K562 (cell line): Measurements from ENCODE around the gene ZNF584. TPM values are rescaled to one million over a fixed set of nuclear protein-coding genes. Genes with fewer than 3 reads are reported as not detected.
A peak's percentile ranks its signal among the peaks of the same experiment; 100 is the strongest.

Experiments used
- BRF1 ChIP-seq: IDR thresholded peaks from 3 replicates; pipeline ENCODE4 v1.6.1; 2011; ENCODE audit warnings: borderline replicate concordance, mild to moderate bottlenecking; ENCODE audit not compliant: insufficient read length; ENCODE audit errors: extremely low read depth
- CBFA2T3 ChIP-seq: fragments of 450-650 bp; IDR thresholded peaks from 2 replicates; pipeline ENCODE4 v1.6.1; 2017
- ELF4 ChIP-seq: fragments of 450-650 bp; formaldehyde crosslinking; IDR thresholded peaks from 2 replicates; pipeline ENCODE4 v1.4.0; 2022; ENCODE audit warnings: missing genetic modification characterization
- JUND ChIP-seq, 2 experiments: IDR thresholded peaks; 2 replicates in 1 of 2; 3 replicates in 1 of 2; pipeline ENCODE4 v1.6.1; 2011; ENCODE audit warnings: borderline replicate concordance in 2 of 2, low read depth in 2 of 2, low read length in 2 of 2, improper control_type of control experiment in 1 of 2, missing biosample characterization in 1 of 2, missing genetic modification characterization in 1 of 2, missing genetic modification reagents in 1 of 2
- NEUROD1 ChIP-seq: fragments of 150-350 bp; IDR thresholded peaks from 2 replicates; pipeline ENCODE4 v1.6.1; 2014; ENCODE audit warnings: borderline replicate concordance, low read length, low read depth; ENCODE audit not compliant: partially characterized antibody
- NR2C2 ChIP-seq, 2 experiments: fragments of 200-800 bp in 1 of 2; sonication (Bioruptor generic) in 1 of 2; sonication (generic) in 1 of 2; formaldehyde crosslinking in 1 of 2; IDR thresholded peaks; 2 replicates each; pipeline versions ENCODE4 v1.6.1 to v1.8.0; 2016 to 2022; ENCODE audit warnings: mild to moderate bottlenecking in 1 of 2, missing compliant biosample characterization in 1 of 2, missing genetic modification characterization in 1 of 2, missing genetic modification reagents in 1 of 2
- NRF1 ChIP-seq, 2 experiments: fragments of 450-650 bp; IDR thresholded peaks in 1 of 2; conservative IDR thresholded peaks in 1 of 2; 2 replicates each; pipeline ENCODE4 v1.6.1; 2014; ENCODE audit warnings: mild to moderate bottlenecking in 2 of 2
- RFX1 ChIP-seq: fragments of 450-650 bp; IDR thresholded peaks from 2 replicates; pipeline ENCODE4 v1.6.1; 2016; ENCODE audit warnings: mild to moderate bottlenecking, moderate library complexity
- ZBTB1 ChIP-seq: sonication (generic); formaldehyde crosslinking; IDR thresholded peaks from 2 replicates; pipeline ENCODE4 v1.8.1; 2023; ENCODE audit warnings: missing genetic modification reagents, low read depth, mild to moderate bottlenecking, borderline replicate concordance
- ZNF77 ChIP-seq: fragments of 250-450 bp; sonication (Bioruptor Pico); IDR thresholded peaks from 2 replicates; pipeline ENCODE4 v1.5.0; 2020
- polyA plus RNA-seq, 8 experiments: library from polyadenylated mRNA; depleted of rRNA in 4 of 8; stranded (reverse) in 5 of 8; unstranded in 3 of 8; fragments of >200 nt; fragmentation: Nextera tagmentation in 2 of 8; fragmentation: Illumina TruSeq in 1 of 8; extraction: Ambion mirVana in 2 of 8; extraction: Trizol in 1 of 8; gene quantifications; 2 replicates each; pipeline versions ENCODE4 v1.2.1 to v1.2.3, GENCODE V29; 2011 to 2014; ENCODE audit warnings: inconsistent platforms in 1 of 8, missing spikeins in 1 of 8
- total RNA-seq, 7 experiments: library from RNA; depleted of rRNA in 6 of 7; stranded (reverse); fragments of >200 nt in 6 of 7; fragmentation: Illumina TruSeq in 2 of 7; extraction: Trizol in 2 of 7; gene quantifications; 2 replicates each; pipeline versions ENCODE4 v1.2.1 to v1.2.3, GENCODE V29; 2011 to 2021; ENCODE audit warnings: low replicate concordance in 1 of 7
- TF ChIP-seq, protein P1 (sequence below): IDR thresholded peaks from 3 replicates; pipeline ENCODE4 v1.6.1; 2011; ENCODE audit warnings: borderline replicate concordance, mild to moderate bottlenecking, moderate library complexity; ENCODE audit not compliant: insufficient read length; ENCODE audit errors: extremely low read depth
- TF ChIP-seq, protein P2 (sequence below): fragments of 250-450 bp; sonication (Bioruptor Pico); IDR thresholded peaks from 2 replicates; pipeline ENCODE4 v1.4.0; 2020; ENCODE audit warnings: mild to moderate bottlenecking, moderate library complexity
- TF ChIP-seq, protein P3 (sequence below): IDR thresholded peaks from 2 replicates; pipeline ENCODE4 v1.6.1; 2011; ENCODE audit not compliant: insufficient read length; ENCODE audit errors: extremely low read depth

Gene ZNF584
- total and polyA plus RNA-seq, 9 of the 15 experiments (the other 6 are each of a cell fraction or from before 2014, with no cell fraction given), result 5.8 to 43.4 (median 24.6) TPM

DNA sequence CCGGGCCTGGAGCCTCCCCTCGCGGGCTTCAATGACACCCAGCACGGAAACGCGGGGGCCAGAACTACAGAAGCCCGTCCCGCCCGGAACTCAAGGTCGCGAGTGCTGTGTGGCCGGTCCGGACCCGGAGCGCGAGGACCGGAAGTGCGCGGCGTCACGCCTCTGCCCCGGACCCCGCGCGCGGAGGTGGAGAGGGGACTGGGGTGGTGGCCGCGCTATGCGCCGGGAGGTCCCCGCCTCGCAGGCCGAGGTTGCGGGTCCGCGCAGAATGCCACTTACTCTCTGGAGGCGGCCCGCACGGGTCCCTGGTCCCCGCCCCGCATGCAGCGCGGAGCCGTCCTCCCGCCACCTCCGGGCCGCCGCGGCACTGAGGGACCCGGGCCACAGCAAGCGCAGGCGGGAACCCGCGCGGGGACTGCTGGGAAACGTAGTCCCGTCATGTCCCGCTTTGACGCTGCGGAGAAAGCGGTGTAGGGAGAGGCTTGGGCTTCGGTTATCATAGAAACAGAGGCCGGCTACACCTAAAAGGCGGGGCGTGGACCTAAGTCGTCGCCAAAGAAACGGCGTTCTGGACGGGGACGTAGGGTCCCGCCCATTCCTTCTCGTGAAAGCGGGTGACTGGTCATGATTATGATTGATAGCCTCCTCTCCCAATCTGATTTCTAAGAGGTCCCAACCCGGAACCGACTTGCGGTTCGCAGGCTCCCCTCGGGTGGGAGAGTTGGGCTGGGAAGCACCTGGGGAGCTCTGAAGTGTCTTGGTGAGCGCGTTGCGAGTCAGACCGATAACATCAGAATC lies 27.6 kb upstream of the ZNF584 start, which contains the start of gene ZNF837 (continued):
- TF ChIP-seq, protein P1, sequence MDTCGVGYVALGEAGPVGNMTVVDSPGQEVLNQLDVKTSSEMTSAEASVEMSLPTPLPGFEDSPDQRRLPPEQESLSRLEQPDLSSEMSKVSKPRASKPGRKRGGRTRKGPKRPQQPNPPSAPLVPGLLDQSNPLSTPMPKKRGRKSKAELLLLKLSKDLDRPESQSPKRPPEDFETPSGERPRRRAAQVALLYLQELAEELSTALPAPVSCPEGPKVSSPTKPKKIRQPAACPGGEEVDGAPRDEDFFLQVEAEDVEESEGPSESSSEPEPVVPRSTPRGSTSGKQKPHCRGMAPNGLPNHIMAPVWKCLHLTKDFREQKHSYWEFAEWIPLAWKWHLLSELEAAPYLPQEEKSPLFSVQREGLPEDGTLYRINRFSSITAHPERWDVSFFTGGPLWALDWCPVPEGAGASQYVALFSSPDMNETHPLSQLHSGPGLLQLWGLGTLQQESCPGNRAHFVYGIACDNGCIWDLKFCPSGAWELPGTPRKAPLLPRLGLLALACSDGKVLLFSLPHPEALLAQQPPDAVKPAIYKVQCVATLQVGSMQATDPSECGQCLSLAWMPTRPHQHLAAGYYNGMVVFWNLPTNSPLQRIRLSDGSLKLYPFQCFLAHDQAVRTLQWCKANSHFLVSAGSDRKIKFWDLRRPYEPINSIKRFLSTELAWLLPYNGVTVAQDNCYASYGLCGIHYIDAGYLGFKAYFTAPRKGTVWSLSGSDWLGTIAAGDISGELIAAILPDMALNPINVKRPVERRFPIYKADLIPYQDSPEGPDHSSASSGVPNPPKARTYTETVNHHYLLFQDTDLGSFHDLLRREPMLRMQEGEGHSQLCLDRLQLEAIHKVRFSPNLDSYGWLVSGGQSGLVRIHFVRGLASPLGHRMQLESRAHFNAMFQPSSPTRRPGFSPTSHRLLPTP, result no peak
- no peak for TF ChIP-seq ZNF77 (CRISPR knock-in tag)
- TF ChIP-seq NRF1 (conservative IDR thresholded peaks at IDR 0.05 in 1 of 2, IDR thresholded peaks at IDR 0.05 in 1 of 2), result peak; percentile 87 to 89
- TF ChIP-seq, protein P2, sequence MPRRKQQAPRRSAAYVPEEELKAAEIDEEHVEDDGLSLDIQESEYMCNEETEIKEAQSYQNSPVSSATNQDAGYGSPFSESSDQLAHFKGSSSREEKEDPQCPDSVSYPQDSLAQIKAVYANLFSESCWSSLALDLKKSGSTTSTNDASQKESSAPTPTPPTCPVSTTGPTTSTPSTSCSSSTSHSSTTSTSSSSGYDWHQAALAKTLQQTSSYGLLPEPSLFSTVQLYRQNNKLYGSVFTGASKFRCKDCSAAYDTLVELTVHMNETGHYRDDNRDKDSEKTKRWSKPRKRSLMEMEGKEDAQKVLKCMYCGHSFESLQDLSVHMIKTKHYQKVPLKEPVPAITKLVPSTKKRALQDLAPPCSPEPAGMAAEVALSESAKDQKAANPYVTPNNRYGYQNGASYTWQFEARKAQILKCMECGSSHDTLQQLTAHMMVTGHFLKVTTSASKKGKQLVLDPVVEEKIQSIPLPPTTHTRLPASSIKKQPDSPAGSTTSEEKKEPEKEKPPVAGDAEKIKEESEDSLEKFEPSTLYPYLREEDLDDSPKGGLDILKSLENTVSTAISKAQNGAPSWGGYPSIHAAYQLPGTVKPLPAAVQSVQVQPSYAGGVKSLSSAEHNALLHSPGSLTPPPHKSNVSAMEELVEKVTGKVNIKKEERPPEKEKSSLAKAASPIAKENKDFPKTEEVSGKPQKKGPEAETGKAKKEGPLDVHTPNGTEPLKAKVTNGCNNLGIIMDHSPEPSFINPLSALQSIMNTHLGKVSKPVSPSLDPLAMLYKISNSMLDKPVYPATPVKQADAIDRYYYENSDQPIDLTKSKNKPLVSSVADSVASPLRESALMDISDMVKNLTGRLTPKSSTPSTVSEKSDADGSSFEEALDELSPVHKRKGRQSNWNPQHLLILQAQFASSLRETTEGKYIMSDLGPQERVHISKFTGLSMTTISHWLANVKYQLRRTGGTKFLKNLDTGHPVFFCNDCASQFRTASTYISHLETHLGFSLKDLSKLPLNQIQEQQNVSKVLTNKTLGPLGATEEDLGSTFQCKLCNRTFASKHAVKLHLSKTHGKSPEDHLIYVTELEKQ (CRISPR knock-in tag), result no peak
- TF ChIP-seq CBFA2T3, result no peak; the same call in none of the 2 replicates
- peak; percentile 70 for TF ChIP-seq NEUROD1
- 0 out of 2 replicates have a peak, but pooled peaks have one; percentile 5 for TF ChIP-seq ELF4 (CRISPR knock-in tag)
- TF ChIP-seq, protein P3, sequence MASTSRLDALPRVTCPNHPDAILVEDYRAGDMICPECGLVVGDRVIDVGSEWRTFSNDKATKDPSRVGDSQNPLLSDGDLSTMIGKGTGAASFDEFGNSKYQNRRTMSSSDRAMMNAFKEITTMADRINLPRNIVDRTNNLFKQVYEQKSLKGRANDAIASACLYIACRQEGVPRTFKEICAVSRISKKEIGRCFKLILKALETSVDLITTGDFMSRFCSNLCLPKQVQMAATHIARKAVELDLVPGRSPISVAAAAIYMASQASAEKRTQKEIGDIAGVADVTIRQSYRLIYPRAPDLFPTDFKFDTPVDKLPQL, result no peak
- peak; percentile 90 for TF ChIP-seq NR2C2 (CRISPR knock-in tag; IDR thresholded peaks at IDR 0.05)
- peak; percentile 97 for TF ChIP-seq NR2C2 (tag; IDR thresholded peaks at IDR 0.05)
- peak; percentile 75; the same call in 1 of the 2 replicates for TF ChIP-seq ZBTB1 (CRISPR knock-in tag)
- peak; percentile 100 for TF ChIP-seq RFX1
- TF ChIP-seq JUND (IDR thresholded peaks at IDR 0.05; ENCODE audit: borderline replicate concordance, low read depth, low read length), result peak; percentile 69
- peak; percentile 39; the same call in 1 of the 3 replicates for TF ChIP-seq JUND (tag; IDR thresholded peaks at IDR 0.05; ENCODE audit: borderline replicate concordance, low read depth, low read length)
- no peak for TF ChIP-seq BRF1
